SHP77 (cell line): ENCODE data around the gene SCO1.
"Not testable (repeated sequence)": the region's sequence is repeated elsewhere in the genome, so short reads cannot be mapped to it uniquely, and the experiment has no call there.

Experiments used
- DNase-seq, 2 experiments: peaks; one replicate each; lab custom pipeline; 2025; lab: John Stamatoyannopoulos, UW

The SCO1 gene

DNA sequence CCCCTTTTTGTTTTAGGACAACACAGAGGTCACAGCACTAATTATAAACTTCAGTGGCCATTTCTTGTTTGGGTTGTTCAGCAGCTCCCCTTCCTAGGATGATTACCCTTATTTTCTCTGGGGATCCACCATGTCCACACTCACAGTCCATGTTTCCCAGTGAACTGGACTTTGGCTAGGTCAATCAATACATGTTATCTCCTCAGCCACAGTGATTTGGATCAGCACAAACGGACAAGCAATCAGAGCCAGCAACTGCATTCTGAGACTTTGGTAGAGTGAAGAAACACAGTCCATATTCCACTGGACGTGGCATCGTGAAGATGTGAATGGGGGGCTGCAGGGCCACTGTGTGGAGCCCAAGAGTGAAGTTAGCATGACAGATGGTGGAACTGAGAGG, 27.9 kb upstream of the SCO1 start:
- no peak for DNase-seq

DNA sequence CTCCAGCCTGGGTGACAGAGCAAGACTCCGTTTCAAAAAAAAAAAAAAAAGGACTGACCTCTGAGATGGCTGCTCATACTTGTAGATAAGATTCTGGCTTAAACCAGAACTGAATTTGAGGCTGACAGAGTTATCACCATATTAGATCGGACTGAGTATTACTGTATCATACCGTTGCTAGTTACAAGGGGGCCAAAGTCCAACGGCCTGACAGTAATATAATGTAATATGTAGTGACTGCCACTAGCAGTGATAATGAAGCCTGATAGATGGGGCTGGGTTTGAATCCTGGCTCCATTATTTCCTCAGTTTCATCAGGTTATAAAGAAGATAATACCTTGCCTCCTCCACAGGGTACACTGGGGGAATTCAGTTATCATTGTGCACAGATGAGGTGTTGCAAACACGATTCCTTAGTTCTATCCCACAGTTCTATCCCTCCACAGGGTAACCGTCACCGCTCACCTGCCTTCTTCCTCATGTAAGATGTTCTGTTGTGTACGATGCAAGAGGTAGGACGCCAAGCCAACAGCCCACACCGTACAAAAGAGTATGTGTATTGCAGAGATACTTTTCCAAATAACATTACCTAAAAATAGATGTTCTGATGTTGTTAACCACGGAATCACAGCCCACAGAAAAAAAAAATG, 27.3 kb upstream of the SCO1 start:
- DNase-seq, result no peak

DNA sequence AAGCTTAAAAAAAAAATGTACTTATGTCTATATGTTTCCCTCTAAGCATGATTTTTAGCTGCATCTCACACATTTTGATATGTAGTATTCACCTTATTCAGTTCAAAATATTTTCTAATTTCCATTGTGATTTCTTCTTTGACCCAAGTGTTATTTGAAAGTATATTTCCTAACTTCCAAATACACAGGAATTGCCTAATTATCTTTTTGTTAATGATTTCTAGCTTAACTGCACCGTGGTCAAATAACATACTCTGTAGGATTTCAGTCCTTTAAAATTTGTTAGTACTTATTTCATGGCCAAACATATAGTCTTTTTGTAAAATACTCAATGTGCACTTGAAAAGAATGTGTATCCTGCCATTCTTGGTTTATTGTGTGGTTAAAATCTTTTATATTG, 21.2 kb upstream of the SCO1 start:
- no peak for DNase-seq

DNA sequence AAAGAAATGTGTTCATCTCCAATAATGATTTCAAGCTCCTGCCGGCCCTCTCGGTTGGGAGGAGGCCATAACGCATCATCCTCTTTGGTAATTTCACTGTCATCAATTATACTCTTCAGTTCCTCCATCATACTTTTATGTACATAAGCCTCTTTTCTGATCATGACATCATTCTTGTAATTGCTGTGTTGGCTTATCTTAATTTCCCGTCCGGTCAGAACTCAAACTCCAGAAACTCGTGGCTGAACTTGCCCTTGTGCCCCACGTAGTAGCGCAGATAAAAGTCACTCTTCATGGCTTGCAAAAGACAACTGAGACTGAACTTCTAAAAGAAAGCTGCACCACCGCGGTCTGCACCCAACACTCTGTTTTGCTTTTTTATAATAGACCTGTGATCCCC, 18.9 kb upstream of the SCO1 start:
- no peak for DNase-seq

DNA sequence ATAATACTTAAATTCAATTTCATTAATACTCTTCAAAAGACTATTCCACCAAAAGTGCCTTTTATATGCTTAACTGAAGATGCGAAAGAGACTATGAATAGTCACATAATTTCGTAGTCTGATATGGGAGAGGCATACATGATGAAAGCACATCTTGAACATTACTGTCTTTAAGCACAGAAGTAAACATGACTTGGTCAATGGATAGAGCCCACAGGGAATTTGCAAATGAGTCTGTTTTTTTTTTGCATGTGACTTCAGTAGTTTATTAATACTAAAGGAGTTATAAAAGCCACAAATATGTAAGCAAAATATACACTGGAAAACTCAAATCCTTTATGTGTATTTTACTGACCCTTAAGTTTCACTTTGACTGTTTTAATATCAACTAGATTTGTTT, 16.0 kb upstream of the SCO1 start:
- no peak for DNase-seq

DNA sequence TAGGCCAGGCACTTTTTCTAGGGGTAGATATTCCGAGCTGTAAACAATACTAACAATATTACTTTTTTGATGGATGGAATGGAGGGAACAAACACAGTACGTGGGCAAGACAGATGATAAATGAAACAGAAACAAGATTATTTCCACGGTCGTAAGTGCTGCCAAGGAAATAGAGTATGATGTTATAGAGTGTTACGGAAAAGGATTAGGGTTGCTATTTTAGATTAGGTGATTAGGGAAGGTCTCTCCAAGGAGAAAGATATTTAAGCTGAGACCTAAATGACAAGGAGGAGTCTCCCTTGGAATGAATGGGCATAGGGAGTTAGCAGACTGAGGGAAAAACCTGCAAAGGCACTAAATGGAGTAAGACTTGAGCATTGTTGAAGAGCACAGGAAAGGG, 8.4 kb upstream of the SCO1 start:
- DNase-seq, result no peak

DNA sequence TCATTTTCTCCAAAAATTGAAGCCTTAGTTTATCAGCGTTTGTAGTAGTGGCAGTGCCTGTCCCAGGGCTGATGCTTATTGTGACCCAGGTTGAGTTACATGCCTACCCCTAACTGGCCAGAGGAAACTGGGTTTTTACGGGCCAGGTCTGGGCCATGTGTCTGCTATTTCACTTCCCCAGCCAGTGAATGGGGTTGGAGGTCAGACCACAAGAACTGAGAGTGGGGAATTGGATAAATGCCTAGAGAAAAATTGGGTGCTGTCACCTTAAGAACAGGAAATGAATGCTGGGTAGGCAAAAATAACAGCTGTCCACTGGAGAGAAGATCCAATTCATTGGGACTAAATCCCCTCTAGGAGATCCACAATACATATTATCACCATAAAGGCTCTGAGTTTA, 5.2 kb upstream of the SCO1 start:
- DNase-seq, result no peak

DNA sequence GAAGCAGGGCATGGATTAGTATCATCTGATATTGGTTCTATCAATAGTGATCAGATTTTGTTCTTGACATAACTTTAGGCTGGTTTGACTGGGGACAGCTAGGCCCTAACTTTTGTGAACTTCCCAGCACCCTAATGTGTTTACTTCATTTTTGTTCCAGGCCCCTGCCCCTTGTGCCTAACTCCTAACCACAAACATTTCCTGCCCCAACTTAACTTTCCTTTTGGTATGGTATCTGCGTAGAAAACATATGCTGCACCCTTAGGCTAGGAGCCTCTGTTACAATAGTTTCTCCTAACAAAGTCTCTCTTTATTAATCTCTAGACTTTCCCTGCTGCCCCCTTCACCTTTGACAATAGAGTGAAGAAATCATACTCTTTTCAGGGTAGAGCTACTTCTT, 2.5 kb upstream of the SCO1 start:
- DNase-seq, result no peak

DNA sequence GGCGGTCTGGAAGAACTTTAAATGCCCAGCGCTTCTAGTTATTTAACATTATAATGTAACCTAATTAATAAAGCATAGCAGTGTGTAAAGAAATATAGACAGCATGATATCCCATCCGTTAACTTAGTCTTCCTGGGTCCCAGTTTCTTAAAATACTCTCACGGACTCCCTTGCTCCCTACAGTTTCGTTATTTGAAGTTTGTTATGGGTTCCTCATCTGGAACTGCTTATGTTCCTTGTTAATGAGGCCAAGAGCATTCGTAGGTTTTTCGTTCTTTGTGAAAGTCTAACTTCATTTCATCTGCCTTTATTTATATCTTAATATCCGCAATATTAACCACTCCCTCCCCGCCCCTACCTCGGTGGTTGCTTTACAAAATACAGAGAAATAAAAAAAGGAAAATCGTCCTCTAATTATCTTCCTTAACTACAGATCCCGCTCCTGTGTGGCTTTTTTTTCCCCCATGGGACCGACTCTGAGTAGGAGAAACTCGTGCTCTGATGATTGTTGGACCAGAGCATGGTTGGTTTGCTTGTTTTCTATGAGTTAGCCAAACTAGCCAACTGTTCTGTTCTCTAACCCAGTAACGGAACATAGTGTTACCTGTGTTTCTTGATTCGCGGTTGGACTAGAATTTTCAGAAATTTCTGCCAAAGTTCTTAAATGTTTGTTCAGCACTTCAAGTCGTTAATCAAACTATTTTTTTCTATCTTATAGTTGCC, 924 bp upstream of the SCO1 start:
- DNase-seq, result peak in 1 of 2 experiments; percentile 8

DNA sequence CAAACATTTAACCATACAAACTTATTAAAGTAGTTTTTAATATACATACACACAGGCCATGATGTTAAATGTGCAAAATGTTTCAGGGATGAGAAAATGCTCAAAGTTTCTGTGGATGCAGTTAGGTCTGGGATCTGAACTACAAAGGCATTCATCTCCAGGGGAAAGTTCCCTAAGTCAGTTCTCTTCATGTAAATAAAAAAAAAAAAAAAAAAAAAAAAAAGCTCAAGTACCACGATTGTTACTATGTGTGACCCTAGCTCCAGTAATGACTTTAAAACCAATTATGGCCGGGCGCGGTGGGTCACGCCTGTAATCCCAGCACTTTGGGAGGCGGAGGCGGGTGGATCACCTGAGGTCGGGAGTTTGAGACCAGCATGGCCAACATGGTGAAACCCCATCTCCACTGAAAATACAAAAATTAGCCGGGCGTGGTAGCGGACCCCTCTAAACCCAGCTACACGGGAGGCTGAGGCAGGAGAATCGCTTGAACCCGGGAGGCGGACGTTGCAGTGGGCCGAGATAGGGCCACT, 1.4 kb downstream of the SCO1 start:
- not testable (repeated sequence) for DNase-seq

DNA sequence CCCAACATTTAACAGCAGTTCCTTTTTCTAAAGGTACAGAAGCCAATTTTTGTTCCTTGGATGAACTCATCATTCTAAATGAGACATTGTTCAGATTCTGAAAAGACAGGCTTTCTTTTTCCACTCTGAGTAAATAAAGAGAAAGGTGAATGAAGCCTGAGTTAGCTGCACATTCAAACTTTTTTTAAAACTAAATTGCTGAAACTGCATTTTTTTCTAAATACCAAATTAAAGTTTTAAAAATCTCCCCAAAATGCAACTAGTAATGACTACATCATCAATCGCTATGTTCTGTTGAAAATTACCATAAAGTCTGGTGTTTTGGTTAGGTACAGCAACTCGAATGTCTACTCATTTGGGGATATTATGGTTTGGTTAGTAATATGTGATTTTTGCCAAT, 9.8 kb downstream of the SCO1 start:
- no peak for DNase-seq

DNA sequence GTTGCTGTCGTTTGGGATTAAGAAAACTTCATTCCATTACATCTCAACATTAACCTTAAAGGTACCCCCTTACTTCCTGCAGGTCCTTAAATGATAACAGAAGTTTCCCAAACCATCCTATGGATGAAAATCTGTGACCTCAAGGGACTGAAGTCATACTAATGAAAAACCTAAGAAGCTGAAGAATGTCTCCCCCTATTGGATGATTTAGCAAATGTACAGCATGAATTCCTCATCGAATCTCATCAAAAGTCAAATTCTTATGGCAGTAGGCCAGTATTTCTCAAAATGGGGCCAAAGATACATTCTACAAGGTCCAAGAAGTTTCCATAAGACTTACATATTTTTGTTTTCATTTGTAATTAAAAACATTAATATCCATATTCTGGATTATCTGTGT, 13.5 kb downstream of the SCO1 start:
- DNase-seq, result peak in 1 of 2 experiments; percentile 13

DNA sequence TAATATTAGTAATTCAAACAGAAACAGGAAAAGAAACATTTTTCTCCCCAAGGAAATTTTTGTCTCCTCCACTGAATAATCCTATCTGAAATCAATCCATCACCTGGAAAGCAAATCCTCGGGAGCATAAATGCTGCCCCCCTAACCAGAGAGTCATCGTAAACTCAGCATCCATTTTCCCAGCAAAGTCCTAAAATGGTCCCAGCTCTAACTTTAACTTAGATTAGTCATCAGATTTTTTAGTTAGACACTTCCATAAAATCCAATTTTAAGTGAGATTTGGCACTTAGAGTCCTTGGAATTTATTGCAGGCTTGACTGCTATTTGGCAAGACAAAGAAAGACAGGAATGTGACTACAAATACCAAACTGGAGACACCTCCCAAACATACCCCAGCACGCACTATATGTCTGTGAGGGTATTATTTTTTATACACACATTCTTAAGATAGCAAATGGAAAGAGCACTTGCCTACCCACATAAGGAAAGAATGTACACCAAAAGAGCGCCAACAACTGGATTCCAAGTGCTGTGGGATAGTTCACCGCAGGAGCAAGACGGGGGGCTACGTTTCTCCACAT, 15.4 kb downstream of the SCO1 start:
- no peak for DNase-seq

DNA sequence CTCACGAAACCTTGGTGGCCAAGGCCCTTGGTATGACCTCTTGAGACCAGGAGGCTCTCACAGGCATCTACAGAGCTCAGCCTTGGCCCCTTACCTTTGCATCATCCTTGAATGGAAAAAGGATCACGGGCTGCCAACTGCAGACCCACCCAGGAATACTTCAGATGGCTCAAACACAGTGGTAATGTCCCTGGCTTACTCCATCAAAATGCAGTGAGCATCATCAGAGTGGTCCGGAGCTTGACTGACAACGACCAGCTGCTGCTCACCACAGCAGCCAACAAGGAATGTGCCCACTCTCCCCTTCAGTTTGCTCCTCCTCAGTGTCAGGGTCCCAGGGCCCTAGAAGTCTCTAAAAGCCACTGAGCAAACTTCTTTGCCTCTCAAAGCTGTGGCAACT, 22.6 kb downstream of the SCO1 start:
- no peak for DNase-seq

DNA sequence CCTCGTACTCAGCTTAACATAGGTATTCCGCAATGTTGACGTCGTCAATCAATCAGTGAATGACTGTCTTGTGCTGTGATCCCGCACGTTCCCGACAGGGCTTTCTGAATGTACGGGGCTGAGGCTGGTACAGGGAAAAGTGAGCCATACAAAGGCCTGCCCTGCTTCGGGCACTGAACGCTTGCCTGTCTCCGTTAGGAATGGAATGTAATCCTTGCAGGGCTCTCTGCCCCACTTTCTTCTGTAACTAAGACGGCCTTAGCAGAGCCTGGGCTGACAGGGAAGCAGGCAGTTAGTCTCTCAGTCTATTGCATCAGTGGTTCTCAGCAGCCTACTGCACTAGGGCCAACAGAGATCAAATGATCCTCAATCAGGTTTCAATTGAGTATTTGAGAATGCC, 24.0 kb downstream of the SCO1 start:
- DNase-seq, result no peak

DNA sequence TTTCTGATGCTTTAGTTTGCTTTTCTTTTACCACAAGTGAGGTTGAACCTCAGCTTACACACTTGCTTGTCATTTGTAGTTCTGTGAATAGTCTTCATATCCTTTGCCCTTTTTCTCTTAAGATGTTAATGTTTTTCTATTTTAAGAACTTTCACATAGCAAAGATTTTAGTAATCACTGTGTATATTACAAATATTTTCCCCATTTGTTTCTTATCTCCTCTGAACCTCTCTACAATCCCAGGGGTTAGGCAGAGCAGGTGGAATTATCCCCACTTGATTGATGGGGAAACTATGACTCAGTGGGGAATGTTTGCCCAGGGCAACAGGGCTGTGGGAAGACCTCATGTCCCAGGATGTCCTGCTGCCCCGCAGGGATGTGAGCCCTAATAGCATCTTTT, 28.6 kb downstream of the SCO1 start:
- no peak for DNase-seq

DNA sequence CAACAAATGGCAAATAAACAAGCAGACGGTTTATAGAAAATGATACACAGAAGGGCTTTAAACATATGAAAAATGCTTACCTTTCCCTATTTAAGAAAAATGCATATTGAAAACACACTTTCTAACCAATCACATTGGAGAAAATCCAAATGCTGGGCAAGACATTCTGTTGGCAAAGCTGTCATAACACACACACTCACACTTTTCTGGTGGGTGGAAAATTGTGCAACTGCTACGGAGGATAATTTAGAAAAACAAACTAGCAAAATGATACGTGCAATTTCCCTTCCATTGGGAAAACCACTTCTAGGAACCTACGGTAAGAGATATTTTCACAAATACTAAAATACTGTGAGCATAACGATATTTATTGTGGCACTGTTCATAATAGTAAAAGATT, 30.4 kb downstream of the SCO1 start:
- no peak for DNase-seq

DNA sequence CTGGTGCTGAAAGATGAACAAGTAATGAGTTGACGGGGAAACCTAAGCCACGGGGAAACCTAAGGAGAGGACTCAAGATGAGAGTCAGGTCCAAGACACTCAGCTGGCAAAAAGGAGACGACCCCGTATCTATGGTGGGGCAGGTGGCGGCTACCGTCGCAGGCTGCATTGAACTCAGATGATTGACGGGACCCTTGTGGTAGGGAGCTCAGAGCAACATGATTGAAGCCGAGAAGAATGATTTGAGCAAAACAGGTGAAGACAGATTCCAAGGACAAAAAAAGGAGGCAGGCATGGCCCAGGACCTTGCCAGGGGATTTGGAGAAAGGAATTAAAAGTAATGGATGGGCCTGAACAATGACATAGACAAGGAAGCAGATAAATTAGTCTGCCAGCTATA, 32.8 kb downstream of the SCO1 start:
- DNase-seq, result no peak

DNA sequence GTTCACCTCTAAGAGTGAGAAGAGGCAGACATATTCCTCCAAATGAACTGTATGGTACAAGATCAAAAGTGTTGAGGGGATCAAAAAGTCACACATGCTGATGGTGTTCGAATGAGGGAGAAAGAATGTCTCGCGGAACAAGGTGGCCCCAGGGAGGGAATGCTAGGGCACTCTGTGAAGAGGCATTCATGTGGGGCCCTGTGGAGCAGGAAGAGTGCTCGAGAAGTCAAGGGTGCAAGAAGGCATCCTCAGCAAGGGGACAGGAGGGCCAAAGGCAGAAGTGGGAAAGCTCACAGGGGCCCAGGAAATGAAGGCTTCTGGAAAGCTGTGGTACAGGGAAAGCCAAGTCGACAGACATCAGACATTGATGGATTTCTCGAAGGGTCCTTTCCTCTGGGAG, 34.1 kb downstream of the SCO1 start:
- no peak for DNase-seq

DNA sequence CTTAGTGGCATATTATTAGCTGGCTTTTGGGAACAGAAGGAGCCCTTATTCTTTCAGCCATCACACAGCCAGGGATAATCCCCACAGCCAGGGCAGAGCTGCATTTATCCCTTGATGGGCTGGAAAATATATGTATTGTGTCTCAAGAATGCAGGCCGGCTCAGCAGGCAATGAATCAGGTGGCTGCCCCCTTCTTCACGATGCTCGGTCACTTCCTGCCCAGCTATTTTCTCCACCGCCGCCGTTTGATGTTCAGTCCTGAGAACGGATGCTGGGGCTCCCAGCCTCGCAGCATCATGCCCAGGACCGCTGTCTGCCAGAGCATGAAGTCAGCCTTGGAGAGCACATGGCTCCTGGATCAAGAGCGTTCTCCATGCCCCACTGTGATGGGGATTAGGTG, 35.9 kb downstream of the SCO1 start:
- DNase-seq, result no peak

DNA sequence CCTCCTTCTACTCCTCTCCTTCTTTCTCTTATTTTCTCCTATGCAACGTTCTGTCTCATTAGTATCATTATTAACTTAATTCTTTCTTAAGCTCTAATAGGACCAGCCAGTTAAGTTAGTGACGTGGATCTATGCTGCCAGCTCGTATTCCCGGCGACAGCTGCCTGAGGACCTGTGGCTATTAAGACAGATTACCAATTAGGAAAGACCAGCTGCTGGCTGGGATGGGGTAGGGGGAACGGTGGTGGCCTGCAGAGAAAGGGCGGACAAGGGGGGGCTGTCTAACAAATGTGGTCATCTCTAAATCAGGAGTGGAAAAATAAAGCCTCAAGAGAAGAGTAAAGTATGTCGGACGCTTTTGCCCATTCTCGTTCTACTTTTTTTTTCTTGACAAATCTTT, 39.5 kb downstream of the SCO1 start:
- no peak for DNase-seq

DNA sequence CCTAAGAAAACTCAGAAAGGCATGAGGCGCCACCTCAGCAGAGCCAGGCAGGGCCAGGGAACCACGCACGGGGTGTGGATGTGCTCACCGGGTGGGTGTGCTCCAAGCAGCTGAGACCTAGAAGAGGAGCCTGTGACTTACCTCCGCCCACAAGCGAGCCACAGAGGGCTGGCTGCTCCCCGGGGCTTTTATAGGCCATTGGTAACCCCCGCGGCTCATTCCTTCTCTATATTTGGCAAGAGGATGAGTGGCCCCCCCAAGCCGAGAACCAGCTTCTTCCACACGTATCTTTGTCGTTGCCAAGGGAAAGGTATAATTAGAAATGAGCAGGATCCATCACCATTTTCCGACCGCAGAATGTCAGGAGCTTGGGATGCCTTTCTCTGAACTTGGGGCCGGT, 40.2 kb downstream of the SCO1 start, which contains the start of gene MYH3:
TSS of gene MYH3 (minus strand) at position 162 of the 400 bp plus-strand sequence. CDS start 2,245 bp downstream, outside the sequence.
- DNase-seq, result no peak

DNA sequence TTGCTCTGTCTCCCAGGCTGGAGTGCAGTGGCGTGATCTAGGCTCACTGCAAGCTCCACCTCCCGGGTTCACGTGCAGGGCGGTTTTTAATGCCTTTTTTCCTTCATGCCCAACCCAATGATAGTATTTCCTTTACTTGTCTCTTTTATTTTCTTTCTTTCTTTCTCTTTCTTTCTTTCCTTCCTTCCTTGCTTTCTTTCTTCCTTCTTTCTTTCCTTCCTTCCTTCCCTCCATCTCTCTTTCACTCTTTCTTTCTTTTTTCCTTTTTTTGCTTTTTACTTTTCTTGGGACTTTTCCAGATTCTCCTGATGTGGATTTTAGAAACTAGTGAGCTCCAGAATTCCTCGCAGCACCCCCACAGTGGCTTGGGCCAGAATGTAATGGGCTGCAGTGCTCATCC, 43.3 kb downstream of the SCO1 start:
- no peak for DNase-seq
